GM12873 (cell line): ENCODE measurements around the gene NKX6-1.

Source experiments
- CTCF ChIP-seq: IDR thresholded peaks from 2 replicates; pipeline ENCODE4 v1.5.1; 2012; ENCODE audit warnings: low read depth, mild to moderate bottlenecking, moderate library complexity, low read length, control low read depth; ENCODE audit not compliant: insufficient read depth; ENCODE audit errors: missing control alignments

Gene NKX6-1

GRCh38 chr4:84474107-84474506 lies 25.0 kb downstream of the NKX6-1 start:
- TF ChIP-seq CTCF, result no peak

GRCh38 chr4:84472154-84472553 lies 26.9 kb downstream of the NKX6-1 start:
- no peak for TF ChIP-seq CTCF

- TF ChIP-seq CTCF, result peak; percentile 31
These were observed 28.8 kb downstream of the NKX6-1 start for GRCh38 chr4:84470204-84470785.

GRCh38 chr4:84467601-84468000 lies 31.5 kb downstream of the NKX6-1 start:
- TF ChIP-seq CTCF, result no peak

- no peak for TF ChIP-seq CTCF
These were observed 39.3 kb downstream of the NKX6-1 start for GRCh38 chr4:84459783-84460182.

GRCh38 chr4:84456157-84456556 lies 42.9 kb downstream of the NKX6-1 start:
- no peak for TF ChIP-seq CTCF

GRCh38 chr4:84455697-84456096 lies 43.4 kb downstream of the NKX6-1 start:
- no peak for TF ChIP-seq CTCF

- TF ChIP-seq CTCF, result peak; percentile 24
These were observed 47.5 kb downstream of the NKX6-1 start for GRCh38 chr4:84451546-84451945.
